A673 (cell line): ENCODE measurements around the gene ZBTB2. TPM values are rescaled to one million over a fixed set of nuclear protein-coding genes. Genes with fewer than 3 reads are reported as not detected.

ENCODE experiments used
- BruUV-seq: library from RNA; stranded (reverse); fragments of 400-500 nt; replicated peaks from 2 replicates; lab custom pipeline; 2021; lab: Mats Ljungman, UMichigan
- CTCF ChIA-PET: fragments of 300-600 bp; sonication (Branson Sonifier 250); formaldehyde crosslinking; loops from one replicate; lab custom pipeline; 2022; ENCODE audit warnings: antibody characterized with exemption; lab: Charles Lee
- POLR2A ChIA-PET: fragments of 300-600 bp; sonication (Branson Sonifier 250); formaldehyde crosslinking; loops from one replicate; lab custom pipeline; 2022; ENCODE audit warnings: antibody characterized with exemption; ENCODE audit not compliant: low non-redundant PET; lab: Charles Lee
- DNase-seq: peaks from one replicate; pipeline ENCODE4 v3.0.0-alpha.2; 2015; ENCODE audit warnings: low spot score
- H3K27ac ChIP-seq: fragments of 200-600 bp; sonication (generic); 2 replicates; pipeline ENCODE4 v1.5.1; 2016; ENCODE audit warnings: mixed run types, low read depth, mild to moderate bottlenecking, mixed read lengths, antibody characterized with exemption, low read length; ENCODE audit not compliant: poor library complexity, severe bottlenecking
- H3K27me3 ChIP-seq: fragments of 200-600 bp; sonication (generic); replicated peaks from 2 replicates; pipeline ENCODE4 v1.6.1; 2017; ENCODE audit warnings: mixed run types, low read depth, mild to moderate bottlenecking, mixed read lengths, antibody characterized with exemption, low read length; ENCODE audit not compliant: insufficient read depth, poor library complexity
- H3K36me3 ChIP-seq: fragments of 200-600 bp; sonication (generic); 2 replicates; pipeline ENCODE4 v1.6.1; 2016; ENCODE audit warnings: mixed run types, mild to moderate bottlenecking, mixed read lengths, antibody characterized with exemption, low read length; ENCODE audit not compliant: insufficient read depth, poor library complexity, severe bottlenecking
- H3K4me1 ChIP-seq: fragments of 200-600 bp; sonication (generic); 2 replicates; pipeline ENCODE4 v1.6.1; 2017; ENCODE audit warnings: mixed run types, mild to moderate bottlenecking, mixed read lengths, antibody characterized with exemption, low read length; ENCODE audit not compliant: insufficient read depth, poor library complexity, severe bottlenecking
- H3K4me3 ChIP-seq: fragments of 200-600 bp; sonication (generic); 2 replicates; pipeline ENCODE4 v1.5.1; 2016; ENCODE audit warnings: low read depth, mixed run types, mild to moderate bottlenecking, mixed read lengths, low read length; ENCODE audit not compliant: poor library complexity, severe bottlenecking
- H3K9me3 ChIP-seq: fragments of 200-600 bp; sonication (generic); 2 replicates; pipeline ENCODE4 v1.6.1; 2016; ENCODE audit warnings: mixed run types, low read depth, mild to moderate bottlenecking, mixed read lengths, antibody characterized with exemption, low read length; ENCODE audit not compliant: poor library complexity, severe bottlenecking
- CTCF ChIP-seq: fragments of 300-800, 200-600 bp; sonication (generic); conservative IDR thresholded peaks from 2 replicates; pipeline ENCODE4 v1.5.1; 2017; ENCODE audit warnings: low read depth, mild to moderate bottlenecking, antibody characterized with exemption, low read length, moderate library complexity, mixed read lengths
- EZH2 ChIP-seq: fragments of 200-600 bp; sonication (generic); IDR thresholded peaks from 2 replicates; pipeline ENCODE4 v1.6.1; 2017; ENCODE audit warnings: borderline replicate concordance, low read depth, mild to moderate bottlenecking, mixed read lengths, antibody characterized with exemption, low read length; ENCODE audit not compliant: poor library complexity, severe bottlenecking
- intact Hi-C: fragments of 100-400 bp; cut with micrococcal nuclease; formaldehyde crosslinking; loops from one replicate; pipeline ENCODE4 v1.10.0; 2022; ENCODE audit not compliant: unreplicated experiment
- total RNA-seq: library from RNA; stranded (reverse); gene quantifications from 2 replicates; pipeline ENCODE4 v1.2.3, GENCODE V29; 2021

ZBTB2 gene
- total RNA-seq, 1 experiment from 2014 or later: 24.0 TPM

GRCh38 chr6:151422981-151423380 lies 31.6 kb upstream of the ZBTB2 start:
- H3K27ac ChIP-seq: no peak overlapping the region
- no TSS peak for BruUV-seq
- no peak for TF ChIP-seq CTCF
- TF ChIP-seq EZH2: no peak
- no peaks in the 10 kb centered on the region for H3K9me3 ChIP-seq
- H3K36me3 ChIP-seq: peaks cover 41% of the 10 kb centered on the region
- no peak overlapping the region for H3K4me3 ChIP-seq
- no peaks in the 10 kb centered on the region for H3K27me3 ChIP-seq
- DNase-seq: no peak
- POLR2A ChIA-PET: no interaction called here
- intact Hi-C loops: no loop called here
- CTCF ChIA-PET: no interaction called here
- no peaks in the 10 kb centered on the region for H3K4me1 ChIP-seq

DNA sequence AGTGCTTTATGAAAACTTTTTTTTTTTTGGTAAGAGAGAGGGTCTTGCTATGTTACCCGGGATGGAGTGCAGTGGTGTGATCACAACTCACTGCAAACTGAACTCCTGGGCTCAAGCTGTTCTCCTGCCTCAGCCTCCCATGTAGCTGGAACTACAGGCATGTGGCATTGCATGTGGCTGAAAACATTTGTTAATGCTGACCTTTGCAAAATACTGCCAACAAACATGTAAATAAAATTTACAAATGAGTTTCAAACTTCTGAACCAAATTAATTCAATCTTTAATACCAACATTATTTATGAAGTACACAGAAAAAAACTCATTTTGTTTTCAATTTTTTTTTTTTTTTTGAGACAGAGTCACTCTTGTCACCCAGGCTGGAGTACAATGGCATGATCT lies 26.1 kb upstream of the ZBTB2 start:
- DNase-seq: no peak
- Histone ChIP-seq H3K36me3 (peaks cover 74% of the 10 kb centered on the region), H3K4me1 (no peaks in the 10 kb centered on the region), H3K27me3 (no peaks in the 10 kb centered on the region), H3K4me3 (no peak overlapping the region), H3K27ac (no peak overlapping the region), H3K9me3 (no peaks in the 10 kb centered on the region)
- POLR2A ChIA-PET: no interaction called here
- intact Hi-C loops: no loop called here
- TF ChIP-seq EZH2: no peak
- no peak for TF ChIP-seq CTCF
- CTCF ChIA-PET: no interaction called here
- no TSS peak for BruUV-seq

GRCh38 chr6:151414641-151415260 lies 23.4 kb upstream of the ZBTB2 start:
- BruUV-seq: no TSS peak
- CTCF ChIA-PET: no interaction called here
- Histone ChIP-seq H3K36me3 (peaks cover 67% of the 10 kb centered on the region), H3K27ac (no peak overlapping the region), H3K4me1 (no peaks in the 10 kb centered on the region), H3K4me3 (no peak overlapping the region), H3K9me3 (no peaks in the 10 kb centered on the region), H3K27me3 (no peaks in the 10 kb centered on the region)
- TF ChIP-seq EZH2 (no peak), CTCF (no peak)
- no peak for DNase-seq
- intact Hi-C loops: no loop called here
- POLR2A ChIA-PET: no interaction called here
